SK-N-SH (cell line): ENCODE results near the gene TTC39B. TPM values are rescaled to one million over a fixed set of nuclear protein-coding genes. Genes with fewer than 3 reads are reported as not detected.

Experiments
- CTCF ChIA-PET: fragments of 300-600, 350-600 bp; formaldehyde crosslinking; extraction: SDS; loops from one replicate; lab custom pipeline; 2021; lab: Yijun Ruan, JAX
- POLR2A ChIA-PET: fragments of 350-600 bp; sonication (Branson Sonifier 250); formaldehyde crosslinking; extraction: SDS; loops from one replicate; lab custom pipeline; 2020; ENCODE audit warnings: antibody characterized with exemption, inconsistent platforms; lab: Yijun Ruan, JAX
- DNase-seq: peaks from one replicate; pipeline ENCODE4 v3.0.0; 2012
- H2AFZ ChIP-seq: fragments of 200-600 bp; sonication (generic); 2 replicates; pipeline ENCODE4 v1.8.1; 2016; ENCODE audit warnings: antibody characterized with exemption, mild to moderate bottlenecking, low read depth
- H3F3A ChIP-seq: fragments of 200-600 bp; sonication (generic); replicated peaks from 2 replicates; pipeline ENCODE3; 2016; ENCODE audit warnings: antibody characterized with exemption, mild to moderate bottlenecking; ENCODE audit not compliant: insufficient read depth
- H3K27ac ChIP-seq, 2 experiments: fragments of 200-500 bp in 1 of 2; fragments of 200-600 bp in 1 of 2; sonication (Bioruptor generic) in 1 of 2; sonication (generic), shearing (Covaris generic) in 1 of 2; 2 replicates each; pipeline versions ENCODE4 v1.5.1 to v1.6.1; 2014 to 2016; ENCODE audit warnings: low read depth in 2 of 2, inconsistent platforms in 1 of 2, low read length in 1 of 2, mild to moderate bottlenecking in 1 of 2, mixed read lengths in 1 of 2
- H3K27me3 ChIP-seq: fragments of 200-600 bp; sonication (generic), shearing (Covaris generic); 2 replicates; pipeline ENCODE4 v1.6.1; 2016; ENCODE audit warnings: mixed run types; ENCODE audit not compliant: insufficient read depth
- H3K36me3 ChIP-seq, 2 experiments: fragments of 200-500 bp in 1 of 2; fragments of 200-600 bp in 1 of 2; sonication (Bioruptor generic) in 1 of 2; sonication (generic) in 1 of 2; replicated peaks in 1 of 2; 2 replicates each; pipeline versions ENCODE3 to v1.5.1; 2014 to 2016; ENCODE audit warnings: low read length in 1 of 2, mild to moderate bottlenecking in 1 of 2; ENCODE audit not compliant: insufficient read depth in 2 of 2, control insufficient read depth in 1 of 2
- H3K4me1 ChIP-seq, 2 experiments: fragments of 200-500 bp in 1 of 2; fragments of 200-600 bp in 1 of 2; sonication (Bioruptor generic) in 1 of 2; sonication (generic), shearing (Covaris generic) in 1 of 2; 2 replicates each; pipeline versions ENCODE4 v1.5.1 to v1.6.1; 2014 to 2016; ENCODE audit warnings: low read depth in 1 of 2, low read length in 1 of 2, mixed run types in 1 of 2; ENCODE audit not compliant: insufficient read depth in 2 of 2, control insufficient read depth in 1 of 2
- H3K4me2 ChIP-seq: fragments of 200-600 bp; sonication (generic), shearing (Covaris generic); 2 replicates; pipeline ENCODE4 v1.6.1; 2017; ENCODE audit warnings: mixed run types
- H3K4me3 ChIP-seq, 2 experiments: fragments of 200-500 bp in 1 of 2; fragments of 200-600 bp in 1 of 2; sonication (Bioruptor generic) in 1 of 2; sonication (generic), shearing (Covaris generic) in 1 of 2; 2 replicates each; pipeline versions ENCODE4 v1.5.1 to v1.8.1; 2014 to 2016; ENCODE audit warnings: low read depth in 2 of 2, inconsistent platforms in 1 of 2, low read length in 1 of 2, mild to moderate bottlenecking in 1 of 2, mixed read lengths in 1 of 2, moderate library complexity in 1 of 2
- H3K79me2 ChIP-seq: fragments of 200-600 bp; sonication (generic); 2 replicates; pipeline ENCODE4 v1.8.1; 2017; ENCODE audit warnings: mild to moderate bottlenecking; ENCODE audit not compliant: insufficient read depth
- H3K9ac ChIP-seq: fragments of 200-600 bp; sonication (generic); 2 replicates; pipeline ENCODE4 v1.6.1; 2017; ENCODE audit warnings: mixed run types
- H3K9me2 ChIP-seq: fragments of 200-600 bp; sonication (generic); 2 replicates; pipeline ENCODE4 v1.6.1; 2017; ENCODE audit warnings: mixed run types
- H3K9me3 ChIP-seq: fragments of 200-600 bp; sonication (generic); 2 replicates; pipeline ENCODE4 v1.6.1; 2017; ENCODE audit warnings: mixed run types, mild to moderate bottlenecking, moderate library complexity
- H4K20me1 ChIP-seq: fragments of 200-600 bp; sonication (generic); 2 replicates; pipeline ENCODE4 v1.6.1; 2017; ENCODE audit warnings: mild to moderate bottlenecking, mixed run types; ENCODE audit not compliant: insufficient read depth
- CTCF ChIP-seq: fragments of 200-600 bp; sonication (generic); IDR thresholded peaks from 2 replicates; pipeline ENCODE4 v1.6.1; 2017; ENCODE audit warnings: antibody characterized with exemption, mild to moderate bottlenecking, moderate library complexity
- FOXJ3 ChIP-seq: sonication (generic); formaldehyde crosslinking; IDR thresholded peaks from 2 replicates; pipeline ENCODE4 v1.5.1; 2020; ENCODE audit warnings: mild to moderate bottlenecking, missing genetic modification reagents
- FOXM1 ChIP-seq: IDR thresholded peaks from 2 replicates; pipeline ENCODE4 v1.4.0; 2012; ENCODE audit warnings: low read depth, mild to moderate bottlenecking
- GABPA ChIP-seq: IDR thresholded peaks from 2 replicates; pipeline ENCODE4 v1.4.0; 2012; ENCODE audit warnings: low read depth, mild to moderate bottlenecking
- JUND ChIP-seq: IDR thresholded peaks from 2 replicates; pipeline ENCODE4 v1.4.0; 2012
- MXI1 ChIP-seq: IDR thresholded peaks from 2 replicates; pipeline ENCODE4 v1.6.1; 2012; ENCODE audit warnings: mild to moderate bottlenecking, low read depth, low read length, improper control_type of control experiment
- NRF1 ChIP-seq: IDR thresholded peaks from 2 replicates; pipeline ENCODE4 v1.6.1; 2012; ENCODE audit warnings: low read depth, mild to moderate bottlenecking, low read length
- RAD21 ChIP-seq: IDR thresholded peaks from 2 replicates; pipeline ENCODE4 v1.6.1; 2012; ENCODE audit warnings: mild to moderate bottlenecking, low read length
- RFX5 ChIP-seq: IDR thresholded peaks from 2 replicates; pipeline ENCODE4 v1.6.1; 2012; ENCODE audit warnings: mild to moderate bottlenecking, improper control_type of control experiment, low read length
- SIN3A ChIP-seq: IDR thresholded peaks from 2 replicates; pipeline ENCODE4 v1.6.1; 2012; ENCODE audit warnings: low read depth, mild to moderate bottlenecking, low read length, moderate library complexity, borderline replicate concordance
- TAF1 ChIP-seq: IDR thresholded peaks from 2 replicates; pipeline ENCODE4 v1.6.1; 2012; ENCODE audit warnings: low read depth, mild to moderate bottlenecking, low read length, moderate library complexity, borderline replicate concordance
- TEAD4 ChIP-seq: IDR thresholded peaks from 2 replicates; pipeline ENCODE4 v1.4.0; 2012; ENCODE audit warnings: mild to moderate bottlenecking, borderline replicate concordance; ENCODE audit not compliant: insufficient read depth
- WGBS: methylation state at CpG from one replicate; pipeline ENCODE4 v1.1.6; 2017; ENCODE audit warnings: low lambda C conversion rate; 5-methylcytosine and 5-hydroxymethylcytosine counted together
- polyA plus RNA-seq, 3 experiments: library from polyadenylated mRNA; depleted of rRNA; stranded (reverse); fragments of >200 nt; gene quantifications; 2 replicates each; pipeline ENCODE4 v1.2.3, GENCODE V29; 2012
- TF ChIP-seq, protein P1 (sequence below): IDR thresholded peaks from 2 replicates; pipeline ENCODE4 v1.6.1; 2012; ENCODE audit warnings: mild to moderate bottlenecking, low read depth, low read length, moderate library complexity

The TTC39B gene
- polyA plus RNA-seq, 1 of the 3 experiments (the other 2 are of a cell fraction) = 0.54 TPM

- Histone ChIP-seq H3F3A (no peaks in the 10 kb centered on the region), H3K4me2 (no peak overlapping the region), H3K79me2 (no peaks in the 10 kb centered on the region), H3K36me3 (no peaks in the 10 kb centered on the region), H4K20me1 (no peaks in the 10 kb centered on the region), H3K9me3 (no peaks in the 10 kb centered on the region), H2AFZ (no peak overlapping the region), H3K4me3 (no peak overlapping the region), H3K4me1 (peaks cover 0 to 3% of the 10 kb centered on the region in 2 experiments; a peak in 1 of 4 replicates), H3K9me2 (no peaks in the 10 kb centered on the region), H3K27me3 (no peaks in the 10 kb centered on the region), H3K27ac (no peak overlapping the region), H3K9ac (no peak overlapping the region)
- POLR2A ChIA-PET = no interaction called here
- no peak for TF ChIP-seq CTCF
- CTCF ChIA-PET = no interaction called here
- no peak for DNase-seq
- 59% methylated on average over 3 of the region's 3 CpGs for WGBS
Measured at GRCh38 chr9:15133488-15133887, 173.5 kb downstream of the TTC39B start.

GRCh38 chr9:15132091-15132490, 174.9 kb downstream of the TTC39B start:
- no peak overlapping the region for H2AFZ ChIP-seq
- 69% methylated on average over 5 of the region's 5 CpGs for WGBS
- CTCF ChIA-PET = interaction anchor here (1.0 to 1.6 kb wide), 2 partner anchors 28 to 470 kb away, joined by 3 to 5 read pairs; no protein-coding TSS in a partner anchor

More at GRCh38 chr9:15132091-15132490, 174.9 kb downstream of the TTC39B start:
- Histone ChIP-seq H3K9me3 (no peaks in the 10 kb centered on the region), H3K4me3 (no peak overlapping the region), H3K4me2 (no peak overlapping the region), H4K20me1 (no peaks in the 10 kb centered on the region), H3K9me2 (no peaks in the 10 kb centered on the region), H3K9ac (no peak overlapping the region), H3K4me1 (peaks cover 0 to 3% of the 10 kb centered on the region in 2 experiments; a peak in 1 of 4 replicates), H3F3A (no peaks in the 10 kb centered on the region), H3K27ac (no peak overlapping the region), H3K79me2 (no peaks in the 10 kb centered on the region), H3K36me3 (no peaks in the 10 kb centered on the region), H3K27me3 (no peaks in the 10 kb centered on the region)
- POLR2A ChIA-PET = no interaction called here
- TF ChIP-seq TAF1 (no peak), RAD21 (no peak), GABPA (no peak), RFX5 (no peak), MXI1 (no peak), SIN3A (no peak), JUND (no peak), NRF1 (no peak), FOXJ3 (CRISPR knock-in tag) (no peak), FOXM1 (no peak), TEAD4 (no peak)
- TF ChIP-seq, protein P1, sequence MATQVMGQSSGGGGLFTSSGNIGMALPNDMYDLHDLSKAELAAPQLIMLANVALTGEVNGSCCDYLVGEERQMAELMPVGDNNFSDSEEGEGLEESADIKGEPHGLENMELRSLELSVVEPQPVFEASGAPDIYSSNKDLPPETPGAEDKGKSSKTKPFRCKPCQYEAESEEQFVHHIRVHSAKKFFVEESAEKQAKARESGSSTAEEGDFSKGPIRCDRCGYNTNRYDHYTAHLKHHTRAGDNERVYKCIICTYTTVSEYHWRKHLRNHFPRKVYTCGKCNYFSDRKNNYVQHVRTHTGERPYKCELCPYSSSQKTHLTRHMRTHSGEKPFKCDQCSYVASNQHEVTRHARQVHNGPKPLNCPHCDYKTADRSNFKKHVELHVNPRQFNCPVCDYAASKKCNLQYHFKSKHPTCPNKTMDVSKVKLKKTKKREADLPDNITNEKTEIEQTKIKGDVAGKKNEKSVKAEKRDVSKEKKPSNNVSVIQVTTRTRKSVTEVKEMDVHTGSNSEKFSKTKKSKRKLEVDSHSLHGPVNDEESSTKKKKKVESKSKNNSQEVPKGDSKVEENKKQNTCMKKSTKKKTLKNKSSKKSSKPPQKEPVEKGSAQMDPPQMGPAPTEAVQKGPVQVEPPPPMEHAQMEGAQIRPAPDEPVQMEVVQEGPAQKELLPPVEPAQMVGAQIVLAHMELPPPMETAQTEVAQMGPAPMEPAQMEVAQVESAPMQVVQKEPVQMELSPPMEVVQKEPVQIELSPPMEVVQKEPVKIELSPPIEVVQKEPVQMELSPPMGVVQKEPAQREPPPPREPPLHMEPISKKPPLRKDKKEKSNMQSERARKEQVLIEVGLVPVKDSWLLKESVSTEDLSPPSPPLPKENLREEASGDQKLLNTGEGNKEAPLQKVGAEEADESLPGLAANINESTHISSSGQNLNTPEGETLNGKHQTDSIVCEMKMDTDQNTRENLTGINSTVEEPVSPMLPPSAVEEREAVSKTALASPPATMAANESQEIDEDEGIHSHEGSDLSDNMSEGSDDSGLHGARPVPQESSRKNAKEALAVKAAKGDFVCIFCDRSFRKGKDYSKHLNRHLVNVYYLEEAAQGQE = no peak
- DNase-seq = no peak
